ENCODE measurements around the gene CCSER1. TPM values are rescaled to one million over a fixed set of nuclear protein-coding genes. Genes with fewer than 3 reads are reported as not detected.

CCSER1 gene
- total and polyA plus RNA-seq, 2 donors (not counting 1 experiment from before 2014, with no cell fraction given) = under 0.01 TPM; not detected in 1

GRCh38 chr4:90503677-90504076, 376.5 kb downstream of the CCSER1 start:
- Histone ChIP-seq H3K4me2 (ENCODE audit: extremely low read depth, insufficient read depth, low read length) (no peak overlapping the region), H3K4me1 (ENCODE audit: control insufficient read depth, extremely low read depth, insufficient read depth, low read length) (no peaks in the 10 kb centered on the region), H3K27me3 (ENCODE audit: control insufficient read depth, insufficient read depth, low read length) (no peaks in the 10 kb centered on the region)

GRCh38 chr4:90515191-90515590, 388.0 kb downstream of the CCSER1 start:
- no peaks in the 10 kb centered on the region for H3K4me1 ChIP-seq (ENCODE audit: control insufficient read depth, extremely low read depth, insufficient read depth, low read length)
- no peak overlapping the region for H2AFZ ChIP-seq (ENCODE audit: low read length)
- no peaks in the 10 kb centered on the region for H3K79me2 ChIP-seq (ENCODE audit: control insufficient read depth, insufficient read depth, low read length)
- no peak overlapping the region for H3K4me3 ChIP-seq (replicated peaks in 1 of 4; ENCODE audit: control extremely low read depth in 1 of 4, insufficient read depth in 1 of 4, low read depth in 3 of 4, low read length in 4 of 4)
- H3K36me3 ChIP-seq (ENCODE audit: control insufficient read depth, insufficient read depth, low read length) = no peaks in the 10 kb centered on the region
- H3K27me3 ChIP-seq (ENCODE audit: control insufficient read depth, insufficient read depth, low read length) = no peaks in the 10 kb centered on the region
- no peak overlapping the region for H3K27ac ChIP-seq (ENCODE audit: insufficient read depth, low read length)
- no peak overlapping the region for H3K9ac ChIP-seq (ENCODE audit: insufficient read depth, low read length)
- no peaks in the 10 kb centered on the region for H3K9me3 ChIP-seq (ENCODE audit: control insufficient read depth, insufficient read depth, low read depth, low read length)
- no peak for TF ChIP-seq EZH2 (IDR thresholded peaks at IDR 0.05; ENCODE audit: low read length, missing control alignments)
- TF ChIP-seq CTCF (conservative IDR thresholded peaks at IDR 0.05 in 1 of 2, IDR thresholded peaks at IDR 0.05 in 1 of 2; ENCODE audit: low read depth in 1 of 2, low read length in 2 of 2) = no peak
- no peaks in the 10 kb centered on the region for H4K20me1 ChIP-seq (ENCODE audit: control insufficient read depth, extremely low read depth, insufficient read depth, low read length)
- no peak overlapping the region for H3K4me2 ChIP-seq (ENCODE audit: extremely low read depth, insufficient read depth, low read length)
- no peak for DNase-seq (ENCODE audit: low read depth in 2 of 2)

More at GRCh38 chr4:90503677-90504076, 376.5 kb downstream of the CCSER1 start:
- Histone ChIP-seq H3K36me3 (ENCODE audit: control insufficient read depth, insufficient read depth, low read length) (no peaks in the 10 kb centered on the region), H3K27ac (ENCODE audit: insufficient read depth, low read length) (no peak overlapping the region), H2AFZ (ENCODE audit: low read length) (no peak overlapping the region), H3K9ac (ENCODE audit: insufficient read depth, low read length) (no peak overlapping the region), H4K20me1 (ENCODE audit: control insufficient read depth, extremely low read depth, insufficient read depth, low read length) (no peaks in the 10 kb centered on the region), H3K9me3 (ENCODE audit: control insufficient read depth, insufficient read depth, low read depth, low read length) (no peaks in the 10 kb centered on the region), H3K79me2 (ENCODE audit: control insufficient read depth, insufficient read depth, low read length) (no peaks in the 10 kb centered on the region), H3K4me3 (replicated peaks in 1 of 4; ENCODE audit: control extremely low read depth in 1 of 4, insufficient read depth in 1 of 4, low read depth in 3 of 4, low read length in 4 of 4) (no peak overlapping the region)
- TF ChIP-seq EZH2 (IDR thresholded peaks at IDR 0.05; ENCODE audit: low read length, missing control alignments) (no peak), CTCF (conservative IDR thresholded peaks at IDR 0.05 in 1 of 2, IDR thresholded peaks at IDR 0.05 in 1 of 2; ENCODE audit: low read depth in 1 of 2, low read length in 2 of 2) (no peak)
- DNase-seq (ENCODE audit: low read depth in 2 of 2) = no peak

GRCh38 chr4:90528551-90528950, 401.4 kb downstream of the CCSER1 start:
- no peaks in the 10 kb centered on the region for H3K36me3 ChIP-seq (ENCODE audit: control insufficient read depth, insufficient read depth, low read length)
- H4K20me1 ChIP-seq (ENCODE audit: control insufficient read depth, extremely low read depth, insufficient read depth, low read length) = no peaks in the 10 kb centered on the region
- H3K27me3 ChIP-seq (ENCODE audit: control insufficient read depth, insufficient read depth, low read length) = no peaks in the 10 kb centered on the region
- TF ChIP-seq CTCF (conservative IDR thresholded peaks at IDR 0.05 in 1 of 2, IDR thresholded peaks at IDR 0.05 in 1 of 2; ENCODE audit: low read depth in 1 of 2, low read length in 2 of 2) (no peak), EZH2 (IDR thresholded peaks at IDR 0.05; ENCODE audit: low read length, missing control alignments) (no peak)
- no peak overlapping the region for H3K4me3 ChIP-seq (replicated peaks in 1 of 4; ENCODE audit: control extremely low read depth in 1 of 4, insufficient read depth in 1 of 4, low read depth in 3 of 4, low read length in 4 of 4)
- H3K4me2 ChIP-seq (ENCODE audit: extremely low read depth, insufficient read depth, low read length) = no peak overlapping the region
- no peak overlapping the region for H3K27ac ChIP-seq (ENCODE audit: insufficient read depth, low read length)
- no peak for DNase-seq (ENCODE audit: low read depth in 2 of 2)
- H2AFZ ChIP-seq (ENCODE audit: low read length) = no peak overlapping the region
- no peaks in the 10 kb centered on the region for H3K79me2 ChIP-seq (ENCODE audit: control insufficient read depth, insufficient read depth, low read length)
- H3K4me1 ChIP-seq (ENCODE audit: control insufficient read depth, extremely low read depth, insufficient read depth, low read length) = no peaks in the 10 kb centered on the region
- no peaks in the 10 kb centered on the region for H3K9me3 ChIP-seq (ENCODE audit: control insufficient read depth, insufficient read depth, low read depth, low read length)
- no peak overlapping the region for H3K9ac ChIP-seq (ENCODE audit: insufficient read depth, low read length)

All from fibroblast of lung (primary cell).